GM12878 (cell line): ENCODE data around the gene SIRT2. TPM values are rescaled to one million over a fixed set of nuclear protein-coding genes. Genes with fewer than 3 reads are reported as not detected.

ENCODE experiments used
- CBFB ChIP-seq: IDR thresholded peaks from 2 replicates; pipeline ENCODE4 v1.6.1; 2016; ENCODE audit warnings: antibody characterized with exemption, low read depth
- CHD2 ChIP-seq: IDR thresholded peaks from 2 replicates; pipeline ENCODE4 v1.6.1; 2011; ENCODE audit warnings: low read depth, low read length, improper control_type of control experiment, borderline replicate concordance
- EGR1 ChIP-seq, 2 experiments: IDR thresholded peaks; 1 replicate in 1 of 2; 2 replicates in 1 of 2; pipeline ENCODE4 v1.6.1; 2011 to 2012; ENCODE audit warnings: low read depth in 2 of 2, low read length in 2 of 2, borderline replicate concordance in 1 of 2, mild to moderate bottlenecking in 1 of 2, moderate library complexity in 1 of 2
- EP300 ChIP-seq, 2 experiments: fragments of 150-350 bp in 1 of 2; IDR thresholded peaks; 2 replicates each; pipeline ENCODE4 v1.6.1; 2011 to 2012; ENCODE audit warnings: low read depth in 2 of 2, low read length in 2 of 2, borderline replicate concordance in 1 of 2, improper control_type of control experiment in 1 of 2, inconsistent platforms in 1 of 2; ENCODE audit not compliant: control insufficient read depth in 1 of 2
- ESRRA ChIP-seq: IDR thresholded peaks from 2 replicates; pipeline ENCODE4 v1.6.1; 2012; ENCODE audit warnings: mild to moderate bottlenecking, low read length, improper control_type of control experiment
- HCFC1 ChIP-seq: fragments of 150-350 bp; IDR thresholded peaks from 2 replicates; pipeline ENCODE4 v1.6.1; 2014; ENCODE audit warnings: low read length
- IKZF2 ChIP-seq, 2 experiments: fragments of 450-650 bp; IDR thresholded peaks; 2 replicates each; pipeline ENCODE4 v1.6.1; 2017; ENCODE audit warnings: mild to moderate bottlenecking in 2 of 2, moderate library complexity in 2 of 2
- IRF4 ChIP-seq: IDR thresholded peaks from 2 replicates; pipeline ENCODE4 v1.6.1; 2011; ENCODE audit warnings: low read depth, low read length
- KAT2A ChIP-seq: conservative IDR thresholded peaks from 2 replicates; pipeline ENCODE4 v1.6.1; 2011; ENCODE audit warnings: low read depth, low read length; ENCODE audit not compliant: control insufficient read depth
- LARP7 ChIP-seq: fragments of 450-650 bp; IDR thresholded peaks from 2 replicates; pipeline ENCODE4 v1.6.1; 2017; ENCODE audit warnings: mild to moderate bottlenecking
- MEF2B ChIP-seq: fragments of 450-650 bp; IDR thresholded peaks from 2 replicates; pipeline ENCODE4 v1.6.1; 2018; ENCODE audit warnings: mild to moderate bottlenecking, moderate library complexity; ENCODE audit not compliant: partially characterized antibody, poor library complexity, severe bottlenecking
- NRF1 ChIP-seq: conservative IDR thresholded peaks from 2 replicates; pipeline ENCODE4 v1.6.1; 2011; ENCODE audit warnings: mild to moderate bottlenecking, low read depth, low read length, improper control_type of control experiment
- POLR2AphosphoS2 ChIP-seq: IDR thresholded peaks from 2 replicates; pipeline ENCODE4 v1.6.1; 2011; ENCODE audit warnings: low read depth, mild to moderate bottlenecking, low read length, improper control_type of control experiment, moderate library complexity
- RB1 ChIP-seq: fragments of 450-650 bp; formaldehyde crosslinking; IDR thresholded peaks from 2 replicates; pipeline ENCODE4 v1.6.1; 2017; ENCODE audit warnings: mild to moderate bottlenecking, borderline replicate concordance
- RBBP5 ChIP-seq: fragments of 200-600 bp; sonication (generic); conservative IDR thresholded peaks from 2 replicates; pipeline ENCODE4 v1.6.1; 2016
- STAT1 ChIP-seq: fragments of 450-650 bp; conservative IDR thresholded peaks from 2 replicates; pipeline ENCODE4 v1.6.1; 2014; ENCODE audit warnings: antibody characterized with exemption, mild to moderate bottlenecking
- WRNIP1 ChIP-seq: IDR thresholded peaks from 2 replicates; pipeline ENCODE4 v1.6.1; 2011; ENCODE audit warnings: low read depth, low read length, improper control_type of control experiment, borderline replicate concordance
- YY1 ChIP-seq: IDR thresholded peaks from 2 replicates; pipeline ENCODE4 v1.6.1; 2011; ENCODE audit warnings: low read depth, mild to moderate bottlenecking, low read length
- ZNF687 ChIP-seq: fragments of 450-650 bp; IDR thresholded peaks from 2 replicates; pipeline ENCODE4 v1.6.1; 2017; ENCODE audit warnings: mild to moderate bottlenecking, moderate library complexity
- polyA plus RNA-seq, 11 experiments: library from polyadenylated mRNA; depleted of rRNA in 4 of 11; unstranded in 6 of 11; stranded (reverse) in 5 of 11; fragments of >200 nt; fragmentation: Nextera tagmentation in 4 of 11; fragmentation: Illumina TruSeq in 1 of 11; extraction: Ambion mirVana in 4 of 11; extraction: Trizol in 1 of 11; gene quantifications; 1 replicate in 1 of 11; 2 replicates in 10 of 11; pipeline versions ENCODE4 v1.2.1 to v1.2.3, GENCODE V29; 2011 to 2016; ENCODE audit warnings: inconsistent platforms in 2 of 11, missing spikeins in 2 of 11, low read depth in 1 of 11
- total RNA-seq, 4 experiments: library from RNA; depleted of rRNA in 3 of 4; stranded (reverse); fragments of >200 nt in 3 of 4; fragmentation: Illumina TruSeq in 1 of 4; extraction: Trizol in 1 of 4; gene quantifications; 2 replicates each; pipeline versions ENCODE4 v1.2.1 to v1.2.3, GENCODE V29; 2013 to 2021
- TF ChIP-seq, protein P1 (sequence below): fragments of 450-650 bp; IDR thresholded peaks from 2 replicates; pipeline ENCODE4 v1.6.1; 2017; ENCODE audit warnings: mild to moderate bottlenecking
- TF ChIP-seq, protein P2 (sequence below): IDR thresholded peaks from 2 replicates; pipeline ENCODE4 v1.6.1; 2012; ENCODE audit warnings: low read depth, low read length, improper control_type of control experiment
- TF ChIP-seq, protein P3 (sequence below): IDR thresholded peaks from 2 replicates; pipeline ENCODE4 v1.6.1; 2012; ENCODE audit warnings: low read length, inconsistent platforms

The SIRT2 gene
- total and polyA plus RNA-seq, 10 of the 15 experiments (the other 5 are each of a cell fraction or from before 2014, with no cell fraction given): 1.4 to 38.7 (median 24.1) TPM

DNA sequence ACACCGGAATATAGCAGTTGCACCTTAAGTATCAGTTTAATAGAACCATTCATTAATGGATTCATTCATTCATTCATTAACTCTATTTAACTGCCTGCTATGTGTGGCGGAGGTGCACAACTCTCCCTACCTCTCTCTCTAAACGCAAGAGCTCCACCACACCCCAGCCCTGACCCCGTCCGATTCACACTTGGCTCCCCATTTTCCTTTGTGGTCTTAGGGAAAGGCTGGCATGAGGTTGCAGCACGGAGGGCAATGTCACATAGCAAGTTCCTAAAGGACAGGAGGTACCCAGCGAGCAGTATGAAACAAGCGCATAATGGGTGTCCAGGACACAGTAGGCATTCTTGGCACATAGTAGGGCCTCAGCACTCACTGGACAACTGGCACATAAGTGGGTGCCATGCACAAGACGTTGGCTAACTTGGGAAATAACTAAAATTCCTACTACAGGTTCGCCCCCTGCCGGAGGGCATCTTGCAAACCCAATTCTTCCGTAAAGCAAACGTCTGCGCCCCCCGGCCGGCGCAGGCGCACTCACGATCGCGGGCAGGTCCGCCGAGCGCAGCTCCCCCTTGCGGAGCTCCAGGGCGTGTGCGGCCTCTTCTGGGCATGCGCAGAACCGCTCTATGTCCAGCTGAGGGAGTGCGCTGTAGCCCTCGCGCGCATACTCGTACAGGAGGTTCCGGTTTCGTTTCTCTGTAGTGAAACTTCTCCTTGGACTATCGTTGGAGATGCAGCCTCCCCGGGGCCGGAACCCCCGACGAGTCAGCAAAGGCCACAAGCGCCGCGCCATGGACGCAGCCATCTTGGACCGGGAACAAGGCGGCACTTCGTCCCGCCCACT lies 30.7 kb upstream of the SIRT2 start, which contains the start of gene SARS2 (continued):
- TF ChIP-seq STAT1: 0 out of 2 replicates have a peak, but pooled peaks have one; percentile 14
- TF ChIP-seq LARP7: peak; percentile 51; the same call in 1 of the 2 replicates
- 0 out of 3 replicates have a peak, but pooled peaks of 1 of the 2 experiments have one; percentile 29 for TF ChIP-seq EGR1 (IDR thresholded peaks at IDR 0.05; ENCODE audit: borderline replicate concordance in 1 of 2, low read depth in 2 of 2, low read length in 2 of 2)
- TF ChIP-seq CBFB: 0 out of 2 replicates have a peak, but pooled peaks have one; percentile 8
- TF ChIP-seq RB1: peak; percentile 74
- TF ChIP-seq KAT2A: no peak
- 0 out of 2 replicates have a peak, but pooled peaks have one; percentile 55 for TF ChIP-seq RBBP5
- 0 out of 2 replicates have a peak, but pooled peaks have one; percentile 28 for TF ChIP-seq ZNF687
- no peak for TF ChIP-seq MEF2B
- TF ChIP-seq HCFC1: peak; percentile 71
- TF ChIP-seq CHD2: no peak
- peak; percentile 25; the same call in 1 of the 2 replicates for TF ChIP-seq ESRRA
- TF ChIP-seq IRF4: 0 out of 2 replicates have a peak, but pooled peaks have one; percentile 3
- TF ChIP-seq, protein P1, sequence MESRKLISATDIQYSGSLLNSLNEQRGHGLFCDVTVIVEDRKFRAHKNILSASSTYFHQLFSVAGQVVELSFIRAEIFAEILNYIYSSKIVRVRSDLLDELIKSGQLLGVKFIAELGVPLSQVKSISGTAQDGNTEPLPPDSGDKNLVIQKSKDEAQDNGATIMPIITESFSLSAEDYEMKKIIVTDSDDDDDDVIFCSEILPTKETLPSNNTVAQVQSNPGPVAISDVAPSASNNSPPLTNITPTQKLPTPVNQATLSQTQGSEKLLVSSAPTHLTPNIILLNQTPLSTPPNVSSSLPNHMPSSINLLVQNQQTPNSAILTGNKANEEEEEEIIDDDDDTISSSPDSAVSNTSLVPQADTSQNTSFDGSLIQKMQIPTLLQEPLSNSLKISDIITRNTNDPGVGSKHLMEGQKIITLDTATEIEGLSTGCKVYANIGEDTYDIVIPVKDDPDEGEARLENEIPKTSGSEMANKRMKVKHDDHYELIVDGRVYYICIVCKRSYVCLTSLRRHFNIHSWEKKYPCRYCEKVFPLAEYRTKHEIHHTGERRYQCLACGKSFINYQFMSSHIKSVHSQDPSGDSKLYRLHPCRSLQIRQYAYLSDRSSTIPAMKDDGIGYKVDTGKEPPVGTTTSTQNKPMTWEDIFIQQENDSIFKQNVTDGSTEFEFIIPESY: no peak
- TF ChIP-seq, protein P2, sequence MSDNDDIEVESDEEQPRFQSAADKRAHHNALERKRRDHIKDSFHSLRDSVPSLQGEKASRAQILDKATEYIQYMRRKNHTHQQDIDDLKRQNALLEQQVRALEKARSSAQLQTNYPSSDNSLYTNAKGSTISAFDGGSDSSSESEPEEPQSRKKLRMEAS: peak; percentile 67; the same call in 1 of the 2 replicates
- TF ChIP-seq NRF1: peak; percentile 84
- no peak; the same call in 1 of the 2 replicates for TF ChIP-seq POLR2AphosphoS2
- peak in 1 of 2 experiments; percentile 79 for TF ChIP-seq IKZF2 (IDR thresholded peaks at IDR 0.05)
- TF ChIP-seq EP300 (IDR thresholded peaks at IDR 0.05; ENCODE audit: borderline replicate concordance in 1 of 2, control insufficient read depth in 1 of 2, low read depth in 2 of 2, low read length in 2 of 2): peak in 1 of 2 experiments; percentile 27; a peak in 1 of 4 replicates
- peak; percentile 100 for TF ChIP-seq WRNIP1
- TF ChIP-seq, protein P3, sequence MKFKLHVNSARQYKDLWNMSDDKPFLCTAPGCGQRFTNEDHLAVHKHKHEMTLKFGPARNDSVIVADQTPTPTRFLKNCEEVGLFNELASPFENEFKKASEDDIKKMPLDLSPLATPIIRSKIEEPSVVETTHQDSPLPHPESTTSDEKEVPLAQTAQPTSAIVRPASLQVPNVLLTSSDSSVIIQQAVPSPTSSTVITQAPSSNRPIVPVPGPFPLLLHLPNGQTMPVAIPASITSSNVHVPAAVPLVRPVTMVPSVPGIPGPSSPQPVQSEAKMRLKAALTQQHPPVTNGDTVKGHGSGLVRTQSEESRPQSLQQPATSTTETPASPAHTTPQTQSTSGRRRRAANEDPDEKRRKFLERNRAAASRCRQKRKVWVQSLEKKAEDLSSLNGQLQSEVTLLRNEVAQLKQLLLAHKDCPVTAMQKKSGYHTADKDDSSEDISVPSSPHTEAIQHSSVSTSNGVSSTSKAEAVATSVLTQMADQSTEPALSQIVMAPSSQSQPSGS: no peak
- TF ChIP-seq YY1: peak; percentile 99
